GM21723 (cell line): ENCODE measurements around the gene HNRNPF.
"Not testable (repeated sequence)": the region's sequence is repeated elsewhere in the genome, so short reads cannot be mapped to it uniquely, and the experiment has no call there.

Source experiments
- ATAC-seq: cut with Tn5 transposase; IDR thresholded peaks from one replicate; pipeline ENCODE4 v1.9.1; 2021; ENCODE audit warnings: mild to moderate bottlenecking, moderate library complexity; ENCODE audit not compliant: unreplicated experiment

HNRNPF gene

GRCh38 chr10:43398939-43399319 is 10.1 kb downstream of the HNRNPF start:
- no peak for ATAC-seq

- peak; percentile 86 for ATAC-seq
Observed at GRCh38 chr10:43396928-43397624, 11.9 kb downstream of the HNRNPF start.

DNA sequence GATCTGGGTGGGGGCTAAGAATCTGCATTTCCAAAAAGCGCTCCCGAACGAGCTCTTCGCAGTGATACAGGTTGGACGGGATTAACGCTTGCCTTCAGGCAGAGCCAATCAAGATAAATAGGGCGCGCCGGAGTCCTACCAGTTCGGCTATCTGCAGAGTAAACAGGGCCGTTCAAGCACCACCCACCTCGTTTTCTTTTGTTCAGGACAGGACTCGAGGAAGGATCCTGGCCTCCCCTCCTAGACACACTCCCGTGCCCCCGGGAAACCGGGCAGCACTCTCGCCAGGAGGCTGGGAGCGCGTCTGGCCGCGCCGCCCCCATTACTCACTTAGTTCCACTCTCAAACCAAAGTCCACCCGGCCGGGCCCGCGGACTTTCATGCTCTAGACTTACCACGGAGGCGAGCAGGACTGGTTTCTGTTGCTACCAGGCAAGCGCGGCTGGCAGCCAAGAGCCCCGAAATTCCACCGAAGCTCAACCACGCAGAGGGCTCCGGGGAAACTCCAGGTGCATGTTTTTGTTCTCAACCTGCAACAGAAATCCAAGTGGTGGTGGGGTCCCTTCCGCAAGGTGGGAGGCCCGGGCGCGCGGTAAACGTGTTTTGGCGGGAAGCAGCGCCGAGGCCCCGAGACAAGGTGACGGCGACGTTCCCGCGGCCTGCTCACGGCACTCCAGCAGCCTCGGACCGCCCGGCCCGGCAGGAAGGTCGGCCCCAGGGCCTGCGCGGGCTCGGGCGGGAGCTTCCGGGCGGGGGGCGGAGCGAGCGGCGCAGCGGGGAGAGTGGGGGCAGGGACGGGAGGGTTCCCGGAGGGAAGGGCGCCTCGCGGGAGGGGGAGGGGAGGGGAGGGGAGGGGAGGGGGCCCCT is 12.7 kb downstream of the HNRNPF start:
- peak; percentile 56 for ATAC-seq

GRCh38 chr10:43395571-43396060 is 13.4 kb downstream of the HNRNPF start:
- no peak for ATAC-seq

DNA sequence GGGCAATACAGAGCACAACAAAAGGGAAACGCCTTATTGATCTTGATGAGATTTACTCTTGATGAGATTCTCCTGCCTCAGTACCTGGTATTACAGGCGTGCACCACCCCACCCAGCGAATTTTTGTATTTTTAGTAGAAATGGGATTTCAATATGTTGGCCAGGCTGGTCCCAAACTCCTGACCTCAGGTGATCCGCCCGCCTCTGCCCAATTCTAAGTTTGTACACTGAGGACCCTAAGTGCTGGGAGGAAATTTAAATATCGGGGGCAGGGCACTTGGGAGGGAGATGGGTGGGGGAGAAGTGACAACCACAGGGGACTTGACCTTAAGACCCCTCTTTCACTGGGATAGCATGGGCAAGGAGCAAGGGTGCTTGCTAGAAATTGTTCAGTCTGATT is 14.1 kb downstream of the HNRNPF start:
- no peak for ATAC-seq

DNA sequence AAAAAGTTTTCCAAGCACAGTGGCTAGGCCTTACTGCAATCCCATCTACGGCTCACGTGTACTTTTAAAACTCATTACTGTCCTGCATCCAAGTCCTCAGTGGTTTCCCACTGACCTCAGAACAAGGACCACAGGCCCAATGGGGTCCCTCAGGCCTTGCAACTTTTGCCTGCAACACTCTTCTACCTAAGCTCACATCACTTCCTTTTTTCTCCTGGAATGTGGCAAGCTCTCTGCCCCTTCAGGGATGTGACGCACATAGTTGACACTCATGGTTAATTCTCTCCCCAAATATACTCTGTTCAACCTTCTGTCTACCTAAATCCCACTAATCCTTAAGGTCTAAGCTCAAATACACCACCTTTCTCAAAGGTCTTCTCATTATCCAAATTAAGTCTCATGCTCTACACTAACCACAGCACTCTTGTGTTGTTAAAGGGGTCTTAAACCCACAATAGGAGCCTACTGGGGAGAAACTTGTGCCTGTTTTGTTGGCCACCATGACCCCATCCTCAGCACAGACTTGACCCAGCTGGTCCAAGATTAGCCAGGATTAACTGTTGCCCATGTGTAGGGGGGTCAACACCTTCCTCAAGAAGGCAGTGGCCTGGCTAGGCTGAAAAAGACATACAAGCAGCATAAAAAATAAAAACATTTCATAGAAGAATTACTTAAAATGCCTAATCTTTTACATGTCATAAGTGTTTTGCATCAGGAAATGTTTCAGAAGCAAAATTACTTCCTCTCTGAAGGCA is 15.2 kb downstream of the HNRNPF start:
- no peak for ATAC-seq

DNA sequence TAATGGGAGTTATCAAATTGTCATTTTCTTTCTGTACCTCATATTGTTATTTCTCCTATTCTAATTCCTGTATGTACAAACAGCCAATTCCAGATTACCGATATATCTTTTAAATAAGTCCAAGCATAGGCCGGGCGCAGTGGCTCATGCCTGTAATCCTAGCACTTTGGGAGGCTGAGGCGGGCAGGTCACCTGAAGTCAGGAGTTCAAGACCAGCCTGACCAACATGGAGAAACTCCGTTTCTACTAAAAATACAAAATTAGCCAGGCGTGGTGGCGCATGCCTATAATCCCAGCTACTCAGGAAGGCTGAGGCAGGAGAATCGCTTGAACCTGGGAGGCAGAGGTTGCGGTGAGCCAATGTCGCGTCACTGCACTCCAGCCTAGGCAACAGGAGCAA is 15.8 kb downstream of the HNRNPF start:
- not testable (repeated sequence) for ATAC-seq

GRCh38 chr10:43392748-43393147 is 16.2 kb downstream of the HNRNPF start:
- ATAC-seq: no peak

- no peak for ATAC-seq
Observed at GRCh38 chr10:43391496-43391895, 17.5 kb downstream of the HNRNPF start.

DNA sequence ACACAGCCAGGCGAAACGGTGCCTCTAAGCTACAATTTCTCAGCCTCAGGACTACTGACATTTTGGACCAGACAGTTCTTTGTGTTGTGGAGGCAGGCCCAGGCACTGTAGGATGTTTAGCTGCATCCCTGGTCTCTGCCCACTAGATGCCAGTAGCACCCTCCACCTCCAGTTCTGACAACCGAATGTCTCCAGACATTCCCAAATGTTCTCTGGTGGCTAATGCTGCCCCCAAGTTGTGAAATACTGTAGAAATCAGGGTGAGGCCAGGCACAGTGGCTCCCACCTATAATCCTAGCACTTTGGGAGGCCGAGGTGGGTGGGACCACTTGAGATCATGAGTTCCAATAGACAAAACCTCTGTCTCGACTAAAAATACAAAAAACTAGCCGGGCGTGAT is 18.2 kb downstream of the HNRNPF start:
- ATAC-seq: no peak

DNA sequence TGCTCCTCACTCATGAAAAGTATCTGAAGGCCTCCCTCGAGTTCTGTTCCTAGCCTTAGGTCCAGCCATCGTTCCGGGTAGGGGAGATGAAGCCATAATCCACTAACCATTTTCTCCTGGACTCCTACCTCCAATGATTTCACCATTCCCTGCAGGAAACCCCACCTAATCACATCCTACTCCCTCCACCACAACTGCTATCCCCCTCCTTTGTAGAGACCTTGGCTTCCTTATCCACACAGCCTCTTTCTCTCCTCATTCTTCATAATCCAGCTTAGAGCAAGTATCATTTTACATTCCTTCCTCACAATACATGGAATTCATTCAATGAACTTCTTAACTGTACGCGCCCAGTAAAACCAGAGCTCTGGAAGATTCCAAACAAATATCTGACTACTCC is 18.7 kb downstream of the HNRNPF start:
- ATAC-seq: no peak

DNA sequence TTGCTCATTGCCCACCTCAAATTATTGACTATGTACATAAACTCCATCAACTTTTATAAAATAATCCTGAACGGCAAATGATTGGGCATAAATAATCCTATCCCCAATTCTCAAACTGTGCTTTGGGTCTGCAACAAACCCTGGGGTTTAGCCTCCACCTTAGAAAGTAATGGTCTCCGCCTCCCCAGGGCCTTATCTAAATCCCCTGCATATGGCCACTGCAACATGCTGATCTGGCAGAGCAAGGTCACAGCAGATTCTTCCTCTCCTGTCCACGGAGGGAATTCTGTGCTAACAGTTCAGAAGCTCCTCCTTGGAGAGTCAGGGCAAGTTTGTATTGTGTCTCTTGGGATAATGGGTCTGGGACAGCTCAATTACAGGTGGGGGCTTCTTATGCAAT is 19.1 kb downstream of the HNRNPF start:
- no peak for ATAC-seq

DNA sequence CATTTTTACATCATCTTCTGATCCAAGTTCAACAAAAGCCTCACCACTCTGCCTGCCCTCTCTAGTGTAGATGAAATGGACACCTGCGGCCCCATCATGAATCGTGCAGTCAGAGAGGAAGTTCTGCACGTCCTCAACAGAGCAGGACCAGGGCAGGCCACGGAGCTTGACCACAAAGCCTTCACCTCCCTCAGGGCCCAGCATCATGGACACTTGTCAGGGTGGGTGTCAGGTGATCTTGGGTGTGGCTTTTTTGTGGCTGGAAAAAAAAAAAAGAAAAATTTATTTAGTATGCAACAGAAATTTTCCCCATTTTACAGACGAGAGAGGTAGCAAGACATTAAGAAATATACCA is 21.3 kb downstream of the HNRNPF start:
- no peak for ATAC-seq

DNA sequence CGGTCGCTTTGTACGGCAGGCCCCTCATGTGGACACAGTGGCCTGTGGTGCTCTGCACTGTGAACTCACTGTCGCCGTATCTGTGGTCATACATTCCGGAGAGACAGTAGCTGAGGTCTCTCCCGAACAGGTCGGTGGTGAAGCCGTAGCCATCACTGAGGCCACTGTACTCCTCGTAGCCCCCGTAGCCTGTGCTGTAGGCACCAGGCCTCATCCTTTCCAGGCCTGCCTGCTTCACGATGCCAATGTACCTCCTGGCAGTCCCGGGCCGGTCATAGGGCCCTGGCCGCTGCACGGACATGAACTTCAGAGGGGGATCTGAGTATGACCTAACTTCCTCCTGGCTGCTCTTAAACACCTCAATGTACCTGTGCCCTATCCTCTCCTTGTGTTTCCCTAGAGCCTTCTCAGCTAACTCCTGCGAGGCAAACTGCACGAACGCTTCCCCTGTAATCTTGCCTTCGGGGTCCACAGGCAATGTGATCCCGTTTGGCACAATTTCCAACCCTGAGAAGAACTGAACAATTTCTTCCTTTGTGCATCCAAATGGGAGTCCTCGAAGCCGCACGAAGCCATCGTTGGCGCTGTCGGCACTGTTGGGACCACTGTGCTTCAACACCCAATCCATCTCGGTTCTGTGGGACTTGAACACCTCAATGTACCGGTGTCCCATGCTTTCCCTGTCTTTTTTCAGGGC is 21.9 kb downstream of the HNRNPF start:
- ATAC-seq: no peak

- ATAC-seq: no peak
Observed at GRCh38 chr10:43386549-43386948, 22.4 kb downstream of the HNRNPF start.

DNA sequence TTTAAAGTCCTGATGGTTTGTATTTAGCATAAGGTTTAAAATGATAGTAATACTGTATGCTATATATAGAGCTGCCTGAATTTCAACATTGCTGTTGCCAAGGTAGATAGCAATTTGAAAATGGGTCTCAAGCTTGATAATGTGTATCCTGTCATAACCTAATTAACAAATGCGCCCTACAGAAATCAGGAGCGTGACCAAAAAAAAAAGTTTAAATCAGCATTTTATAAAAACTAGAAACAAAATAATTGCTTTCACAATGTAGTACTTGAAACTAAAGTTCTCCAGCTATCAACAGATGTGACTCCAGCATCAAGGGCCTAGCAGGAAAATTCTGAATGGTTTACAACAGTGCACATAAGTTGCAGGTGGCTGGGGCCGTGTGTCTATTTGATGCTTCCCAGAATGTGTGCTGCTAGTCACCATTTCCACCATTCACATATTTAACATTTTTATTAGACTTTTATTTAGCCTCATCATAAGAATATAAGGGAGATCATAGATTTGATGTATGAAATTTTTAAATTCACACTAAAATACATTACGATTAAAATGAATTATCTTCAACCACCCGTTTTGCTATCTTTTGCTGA is 23.5 kb downstream of the HNRNPF start:
- ATAC-seq: no peak

- ATAC-seq: no peak
Observed at GRCh38 chr10:43384252-43385221, 24.4 kb downstream of the HNRNPF start.

- no peak for ATAC-seq
Observed at GRCh38 chr10:43383204-43383971, 25.6 kb downstream of the HNRNPF start.
